HG03139 (cell line): ENCODE measurements around the gene TRAPPC5.

Experiments used
- ATAC-seq: cut with Tn5 transposase; IDR thresholded peaks from one replicate; pipeline ENCODE4 v1.9.1; 2021; ENCODE audit not compliant: unreplicated experiment

The TRAPPC5 gene

GRCh38 chr19:7729831-7730285 lies 49.2 kb downstream of the TRAPPC5 start:
- ATAC-seq: no peak

GRCh38 chr19:7730286-7731217 lies 49.9 kb downstream of the TRAPPC5 start:
- no peak for ATAC-seq

- no peak for ATAC-seq
Observed at GRCh38 chr19:7731218-7731595, 50.6 kb downstream of the TRAPPC5 start.

DNA sequence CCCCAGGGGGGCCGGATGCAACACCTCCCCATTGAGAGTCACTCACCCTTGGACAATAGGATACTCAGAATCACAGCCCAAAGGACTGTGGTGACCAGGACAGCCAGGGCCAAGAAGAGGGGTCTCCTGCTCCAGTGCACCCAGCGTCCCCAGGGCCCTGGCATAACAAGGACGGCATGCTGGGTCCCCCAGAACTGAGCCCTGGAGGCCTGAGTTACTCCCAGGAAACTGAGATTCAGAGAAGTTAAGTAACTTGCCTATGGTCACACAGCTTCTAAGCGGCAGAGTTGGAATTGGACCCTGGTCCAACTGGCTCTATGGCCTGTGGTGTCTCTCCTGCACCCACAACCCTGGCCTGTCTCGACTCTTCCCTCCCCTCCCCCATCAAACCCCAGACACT lies 51.0 kb downstream of the TRAPPC5 start:
- ATAC-seq: no peak

GRCh38 chr19:7732045-7732444 lies 51.4 kb downstream of the TRAPPC5 start, which contains the start of gene CLEC4G:
Gene CLEC4G (minus strand): TSS chr19:7732110. CDS start chr19:7732102, 8 bp downstream.
- no peak for ATAC-seq

DNA sequence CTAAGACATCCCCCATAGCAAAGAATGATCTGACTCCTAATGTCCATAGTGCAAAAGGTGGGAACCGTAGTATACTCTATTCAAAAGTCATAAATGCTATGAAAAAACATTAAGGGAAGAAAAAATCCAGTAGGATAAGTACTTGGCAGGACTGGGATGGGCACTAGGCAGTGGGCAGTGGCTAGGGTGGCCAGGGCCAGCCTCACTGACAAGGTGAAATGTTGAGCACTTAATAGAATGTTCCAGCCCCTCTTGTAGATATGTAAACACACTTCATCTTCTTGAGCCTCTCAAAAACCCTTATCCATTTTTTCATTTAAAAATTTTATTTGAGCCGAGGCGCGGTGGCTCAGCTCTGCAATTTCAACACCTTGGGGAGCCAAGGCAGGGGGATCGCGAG lies 52.7 kb downstream of the TRAPPC5 start:
- no peak for ATAC-seq

GRCh38 chr19:7734220-7735203 lies 53.9 kb downstream of the TRAPPC5 start:
- no peak for ATAC-seq

- no peak for ATAC-seq
Observed at GRCh38 chr19:7736148-7736547, 55.5 kb downstream of the TRAPPC5 start.

- no peak for ATAC-seq
Observed at GRCh38 chr19:7737215-7737614, 56.6 kb downstream of the TRAPPC5 start.
